Fibroblast of lung (primary cell): Measurements from ENCODE around the gene ZNF17. TPM values are rescaled to one million over a fixed set of nuclear protein-coding genes. Genes with fewer than 3 reads are reported as not detected.

ENCODE experiments used
- DNase-seq, 2 donors: peaks; one replicate each; pipeline versions ENCODE4 v3.0.0 to v3.0.0-alpha.2; 2010; ENCODE audit warnings: low read depth in 2 of 2
- H2AFZ ChIP-seq: 2 replicates; pipeline ENCODE4 v1.5.1; 2012; ENCODE audit warnings: low read length, control low read depth, inconsistent platforms
- H3K27ac ChIP-seq: 2 replicates; pipeline ENCODE4 v1.5.1; 2011; ENCODE audit warnings: low read length, control low read depth; ENCODE audit not compliant: insufficient read depth
- H3K27me3 ChIP-seq: 2 replicates; pipeline ENCODE4 v1.5.1; 2011; ENCODE audit warnings: mild to moderate bottlenecking, low read length; ENCODE audit not compliant: control insufficient read depth, insufficient read depth
- H3K36me3 ChIP-seq: 2 replicates; pipeline ENCODE4 v1.5.1; 2011; ENCODE audit warnings: low read length; ENCODE audit not compliant: control insufficient read depth, insufficient read depth
- H3K4me1 ChIP-seq: 2 replicates; pipeline ENCODE4 v1.5.1; 2011; ENCODE audit warnings: low read length; ENCODE audit not compliant: control insufficient read depth, insufficient read depth; ENCODE audit errors: extremely low read depth
- H3K4me2 ChIP-seq: 2 replicates; pipeline ENCODE4 v1.5.1; 2011; ENCODE audit warnings: low read length, control low read depth; ENCODE audit not compliant: insufficient read depth; ENCODE audit errors: extremely low read depth
- H3K4me3 ChIP-seq, 4 experiments: fragments of 200-600 bp in 1 of 4; sonication (generic) in 1 of 4; replicated peaks in 1 of 4; 2 replicates each; pipeline ENCODE4 v1.5.1; 2011 to 2016; ENCODE audit warnings: low read length in 4 of 4, low read depth in 3 of 4, mild to moderate bottlenecking in 3 of 4, control low read depth in 2 of 4, inconsistent platforms in 1 of 4, mixed read lengths in 1 of 4; ENCODE audit not compliant: insufficient read depth in 1 of 4; ENCODE audit errors: control extremely low read depth in 1 of 4
- H3K79me2 ChIP-seq: 2 replicates; pipeline ENCODE4 v1.5.1; 2012; ENCODE audit warnings: mild to moderate bottlenecking, low read length, inconsistent platforms; ENCODE audit not compliant: control insufficient read depth, insufficient read depth
- H3K9ac ChIP-seq: 2 replicates; pipeline ENCODE4 v1.5.1; 2011; ENCODE audit warnings: mild to moderate bottlenecking, low read length, control low read depth; ENCODE audit not compliant: insufficient read depth
- H3K9me3 ChIP-seq: 2 replicates; pipeline ENCODE4 v1.5.1; 2012; ENCODE audit warnings: low read depth, low read length; ENCODE audit not compliant: control insufficient read depth, insufficient read depth
- H4K20me1 ChIP-seq: 2 replicates; pipeline ENCODE4 v1.5.1; 2011; ENCODE audit warnings: low read length; ENCODE audit not compliant: control insufficient read depth, insufficient read depth; ENCODE audit errors: extremely low read depth
- CTCF ChIP-seq, 2 donors: IDR thresholded peaks in 1 of 2; conservative IDR thresholded peaks in 1 of 2; 1 replicate in 1 of 2; 2 replicates in 1 of 2; pipeline ENCODE4 v1.5.1; 2011 to 2012; ENCODE audit warnings: low read length in 2 of 2, control low read depth in 1 of 2, inconsistent platforms in 1 of 2, low read depth in 1 of 2, mild to moderate bottlenecking in 1 of 2
- EZH2 ChIP-seq: IDR thresholded peaks from 2 replicates; pipeline ENCODE4 v1.5.1; 2012; ENCODE audit warnings: low read length, control low read depth, mild to moderate bottlenecking; ENCODE audit errors: missing control alignments
- polyA plus RNA-seq, 2 donors: library from polyadenylated mRNA; depleted of rRNA in 1 of 2; stranded (reverse) in 1 of 2; unstranded in 1 of 2; fragments of >200 nt; gene quantifications; 2 replicates each; pipeline ENCODE4 v1.2.1, GENCODE V29; 2011 to 2012; ENCODE audit warnings: missing spikeins in 1 of 2
- total RNA-seq: library from RNA; depleted of rRNA; stranded (reverse); fragments of >200 nt; gene quantifications from 2 replicates; pipeline ENCODE4 v1.2.1, GENCODE V29; 2014

ZNF17 gene
- total and polyA plus RNA-seq, 2 donors (not counting 1 experiment from before 2014, with no cell fraction given): 6.8 to 15.2 TPM

- H2AFZ ChIP-seq: no peak overlapping the region
- no peaks in the 10 kb centered on the region for H3K9me3 ChIP-seq
- no peak overlapping the region for H3K27ac ChIP-seq
- no peak for DNase-seq
- peaks cover 13% of the 10 kb centered on the region for H3K79me2 ChIP-seq
- no peaks in the 10 kb centered on the region for H3K4me1 ChIP-seq
- no peak overlapping the region for H3K4me2 ChIP-seq
- TF ChIP-seq CTCF (conservative IDR thresholded peaks at IDR 0.05 in 1 of 2, IDR thresholded peaks at IDR 0.05 in 1 of 2; ENCODE audit: low read depth in 1 of 2, low read length in 2 of 2): no peak
- TF ChIP-seq EZH2: no peak
- no peaks in the 10 kb centered on the region for H3K36me3 ChIP-seq
- no peaks in the 10 kb centered on the region for H4K20me1 ChIP-seq
- H3K4me3 ChIP-seq: no peak overlapping the region
- no peak overlapping the region for H3K9ac ChIP-seq
- no peaks in the 10 kb centered on the region for H3K27me3 ChIP-seq
Measured at GRCh38 chr19:57443121-57443696, 32.2 kb downstream of the ZNF17 start.

- no peaks in the 10 kb centered on the region for H3K4me1 ChIP-seq
- H3K9ac ChIP-seq: no peak overlapping the region
- H3K27ac ChIP-seq: no peak overlapping the region
- no peak overlapping the region for H3K4me3 ChIP-seq
- H3K36me3 ChIP-seq: no peaks in the 10 kb centered on the region
- H4K20me1 ChIP-seq: no peaks in the 10 kb centered on the region
- no peak overlapping the region for H2AFZ ChIP-seq
- no peak for DNase-seq
- H3K4me2 ChIP-seq: no peak overlapping the region
- TF ChIP-seq CTCF (conservative IDR thresholded peaks at IDR 0.05 in 1 of 2, IDR thresholded peaks at IDR 0.05 in 1 of 2; ENCODE audit: low read depth in 1 of 2, low read length in 2 of 2) (no peak), EZH2 (no peak)
- H3K9me3 ChIP-seq: no peaks in the 10 kb centered on the region
- no peaks in the 10 kb centered on the region for H3K79me2 ChIP-seq
- H3K27me3 ChIP-seq: no peaks in the 10 kb centered on the region
Measured at GRCh38 chr19:57452307-57452706, 41.3 kb downstream of the ZNF17 start.

- H3K79me2 ChIP-seq: no peaks in the 10 kb centered on the region
- H3K27ac ChIP-seq: no peak overlapping the region
- H3K4me1 ChIP-seq: no peaks in the 10 kb centered on the region
- no peaks in the 10 kb centered on the region for H3K36me3 ChIP-seq
- no peak overlapping the region for H2AFZ ChIP-seq
- no peak overlapping the region for H3K4me2 ChIP-seq
- H3K9ac ChIP-seq: no peak overlapping the region
- DNase-seq: peak in 1 of 2 donors; percentile 33
- no peaks in the 10 kb centered on the region for H3K27me3 ChIP-seq
- TF ChIP-seq EZH2: no peak
- peak in 1 of 2 donors; percentile 39 for TF ChIP-seq CTCF (conservative IDR thresholded peaks at IDR 0.05 in 1 of 2, IDR thresholded peaks at IDR 0.05 in 1 of 2; ENCODE audit: low read depth in 1 of 2, low read length in 2 of 2)
- H3K9me3 ChIP-seq: no peaks in the 10 kb centered on the region
- H4K20me1 ChIP-seq: no peaks in the 10 kb centered on the region
- no peak overlapping the region for H3K4me3 ChIP-seq
Measured at GRCh38 chr19:57465680-57466381, 54.9 kb downstream of the ZNF17 start.
